GM13977 (cell line): Measurements from ENCODE around the gene CDK17.

Experiments
- DNase-seq: peaks from one replicate; pipeline ENCODE4 v3.0.0; 2012; ENCODE audit warnings: low spot score
- CTCF ChIP-seq: IDR thresholded peaks from 2 replicates; pipeline ENCODE4 v1.5.1; 2012; ENCODE audit warnings: mild to moderate bottlenecking, control low read depth; ENCODE audit not compliant: insufficient read depth; ENCODE audit errors: extremely low read depth, missing control alignments
- in situ Hi-C: fragments of 300-500 bp; cut with MboI; formaldehyde crosslinking; loops from one replicate; pipeline ENCODE4 v1.12.0; 2022; ENCODE audit warnings: low sequenced_read_pairs, low pct_unique_long_range_greater_than_20kb, mixed read lengths, inconsistent platforms; ENCODE audit not compliant: unreplicated experiment

CDK17 gene

GRCh38 chr12:96248136-96248931 is 151.9 kb downstream of the CDK17 start:
- in situ Hi-C loops, result no loop called here
- DNase-seq, result no peak
- no peak for TF ChIP-seq CTCF

GRCh38 chr12:96247563-96247962 is 152.7 kb downstream of the CDK17 start:
- no peak for TF ChIP-seq CTCF
- DNase-seq, result no peak
- in situ Hi-C loops, result no loop called here

- in situ Hi-C loops, result no loop called here
- no peak for DNase-seq
- no peak for TF ChIP-seq CTCF
These were observed 153.2 kb downstream of the CDK17 start for GRCh38 chr12:96246926-96247505.

GRCh38 chr12:96244826-96245225 is 155.4 kb downstream of the CDK17 start:
- in situ Hi-C loops, result no loop called here
- no peak for DNase-seq
- TF ChIP-seq CTCF, result no peak

GRCh38 chr12:96242597-96242996 is 157.6 kb downstream of the CDK17 start:
- TF ChIP-seq CTCF, result no peak
- in situ Hi-C loops, result no loop called here

GRCh38 chr12:96241846-96242256 is 158.4 kb downstream of the CDK17 start:
- in situ Hi-C loops, result no loop called here
- TF ChIP-seq CTCF, result no peak
- no peak for DNase-seq

More at GRCh38 chr12:96242597-96242996, 157.6 kb downstream of the CDK17 start:
- no peak for DNase-seq
